D721Med (cell line): Measurements from ENCODE around the gene ZNF83.

ENCODE experiments used
- DNase-seq: peaks from one replicate; pipeline ENCODE4 v3.0.0; 2011; ENCODE audit warnings: low spot score; ENCODE audit not compliant: insufficient read length
- FAIRE-seq: peaks from 2 replicates; lab custom pipeline; 2011; peaks lifted over from hg19 to GRCh38; lab: Jason Lieb, UNC
- CTCF ChIP-seq: IDR thresholded peaks from 2 replicates; pipeline ENCODE4 v1.5.1; 2012; ENCODE audit warnings: mild to moderate bottlenecking, control low read depth; ENCODE audit not compliant: insufficient read depth; ENCODE audit errors: missing control alignments

Gene ZNF83

GRCh38 chr19:52660981-52661380, 22.8 kb upstream of the ZNF83 start:
- TF ChIP-seq CTCF, result no peak
- FAIRE-seq, result no peak
- no peak for DNase-seq

- FAIRE-seq, result no peak
- no peak for DNase-seq
- TF ChIP-seq CTCF, result no peak
Measured at GRCh38 chr19:52659013-52659412, 20.9 kb upstream of the ZNF83 start.

- no peak for FAIRE-seq
- TF ChIP-seq CTCF, result no peak
- no peak for DNase-seq
Measured at GRCh38 chr19:52658595-52658994, 20.4 kb upstream of the ZNF83 start.

GRCh38 chr19:52653161-52653560, 15.0 kb upstream of the ZNF83 start:
- FAIRE-seq, result no peak
- no peak for TF ChIP-seq CTCF
- DNase-seq, result no peak

GRCh38 chr19:52651956-52652355, 13.8 kb upstream of the ZNF83 start:
- no peak for DNase-seq
- TF ChIP-seq CTCF, result no peak
- no peak for FAIRE-seq

- FAIRE-seq (no peak), DNase-seq (no peak)
- no peak for TF ChIP-seq CTCF
Measured at GRCh38 chr19:52648336-52649016, 10.3 kb upstream of the ZNF83 start.

GRCh38 chr19:52646571-52647217, 8.5 kb upstream of the ZNF83 start:
- peak; percentile 21 for FAIRE-seq
- TF ChIP-seq CTCF, result no peak
- DNase-seq, result no peak
